ENCODE data around the gene ZNF514. TPM values are rescaled to one million over a fixed set of nuclear protein-coding genes. Genes with fewer than 3 reads are reported as not detected.
"Not testable (repeated sequence)": the region's sequence is repeated elsewhere in the genome, so short reads cannot be mapped to it uniquely, and the experiment has no call there.

Gene ZNF514
- total RNA-seq, 1 donor from 2014 or later = 19.9 TPM

DNA sequence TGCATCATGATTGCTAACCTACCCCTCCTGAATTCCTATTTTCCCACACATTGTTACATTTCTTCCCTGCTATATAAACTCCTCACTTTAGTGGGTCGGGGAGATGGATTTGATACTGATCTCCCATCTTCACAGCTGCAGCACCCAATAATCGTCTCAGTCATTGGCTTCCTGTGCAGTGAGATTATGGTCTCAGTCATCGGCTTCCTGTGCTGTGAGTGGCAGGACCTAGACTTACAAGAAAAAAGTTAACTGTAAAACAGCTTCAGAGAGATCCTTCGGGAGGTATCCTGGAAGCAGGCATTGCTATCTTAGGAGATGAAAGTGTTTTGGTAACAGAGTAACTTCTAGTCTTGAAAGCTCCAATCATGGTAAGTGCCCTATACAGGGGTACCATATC lies 44.3 kb upstream of the ZNF514 start:
- TF ChIP-seq, protein P1, sequence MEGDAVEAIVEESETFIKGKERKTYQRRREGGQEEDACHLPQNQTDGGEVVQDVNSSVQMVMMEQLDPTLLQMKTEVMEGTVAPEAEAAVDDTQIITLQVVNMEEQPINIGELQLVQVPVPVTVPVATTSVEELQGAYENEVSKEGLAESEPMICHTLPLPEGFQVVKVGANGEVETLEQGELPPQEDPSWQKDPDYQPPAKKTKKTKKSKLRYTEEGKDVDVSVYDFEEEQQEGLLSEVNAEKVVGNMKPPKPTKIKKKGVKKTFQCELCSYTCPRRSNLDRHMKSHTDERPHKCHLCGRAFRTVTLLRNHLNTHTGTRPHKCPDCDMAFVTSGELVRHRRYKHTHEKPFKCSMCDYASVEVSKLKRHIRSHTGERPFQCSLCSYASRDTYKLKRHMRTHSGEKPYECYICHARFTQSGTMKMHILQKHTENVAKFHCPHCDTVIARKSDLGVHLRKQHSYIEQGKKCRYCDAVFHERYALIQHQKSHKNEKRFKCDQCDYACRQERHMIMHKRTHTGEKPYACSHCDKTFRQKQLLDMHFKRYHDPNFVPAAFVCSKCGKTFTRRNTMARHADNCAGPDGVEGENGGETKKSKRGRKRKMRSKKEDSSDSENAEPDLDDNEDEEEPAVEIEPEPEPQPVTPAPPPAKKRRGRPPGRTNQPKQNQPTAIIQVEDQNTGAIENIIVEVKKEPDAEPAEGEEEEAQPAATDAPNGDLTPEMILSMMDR (IDR thresholded peaks at IDR 0.05) = no peak
- no peaks in the 10 kb centered on the region for H3K9me3 ChIP-seq
- no peak for ATAC-seq

DNA sequence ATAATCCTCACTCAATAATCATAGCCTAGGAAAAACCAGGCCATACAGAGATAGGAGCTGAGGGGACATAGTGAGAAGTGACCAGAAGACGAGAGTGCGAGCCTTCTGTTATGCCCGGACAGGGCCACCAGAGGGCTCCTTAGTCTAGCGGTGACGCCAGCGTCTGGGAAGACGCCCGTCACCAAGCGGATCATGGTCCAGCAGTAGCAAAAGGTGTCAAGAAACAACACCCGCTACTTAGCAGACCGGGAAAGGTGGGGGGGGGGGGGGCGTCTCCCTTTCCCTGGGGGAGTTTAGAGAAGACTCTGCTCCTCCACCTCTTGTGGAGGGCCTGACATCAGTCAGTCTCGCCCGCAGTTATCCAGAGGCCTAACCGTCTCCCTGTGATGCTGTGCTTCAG lies 33.3 kb upstream of the ZNF514 start:
- ATAC-seq; H3K36me3 ChIP-seq; H3K4me1 ChIP-seq; H3K27me3 ChIP-seq (ENCODE audit: low read depth); H3K4me3 ChIP-seq; intact Hi-C loops (cut with DNase I); H3K27ac ChIP-seq; H3K9me3 ChIP-seq: not testable (repeated sequence)
- TF ChIP-seq, protein P1 (IDR thresholded peaks at IDR 0.05) = peak; percentile 57
- peak; percentile 68 for DNase-seq

More for the DNA sequence above, 44.3 kb upstream of the ZNF514 start:
- H3K36me3 ChIP-seq = no peaks in the 10 kb centered on the region
- no peak overlapping the region for H3K27ac ChIP-seq
- H3K27me3 ChIP-seq (ENCODE audit: low read depth) = no peaks in the 10 kb centered on the region
- H3K4me3 ChIP-seq = no peak overlapping the region
- DNase-seq = no peak
- peaks cover 17% of the 10 kb centered on the region for H3K4me1 ChIP-seq
- intact Hi-C loops (cut with DNase I) = no loop called here

DNA sequence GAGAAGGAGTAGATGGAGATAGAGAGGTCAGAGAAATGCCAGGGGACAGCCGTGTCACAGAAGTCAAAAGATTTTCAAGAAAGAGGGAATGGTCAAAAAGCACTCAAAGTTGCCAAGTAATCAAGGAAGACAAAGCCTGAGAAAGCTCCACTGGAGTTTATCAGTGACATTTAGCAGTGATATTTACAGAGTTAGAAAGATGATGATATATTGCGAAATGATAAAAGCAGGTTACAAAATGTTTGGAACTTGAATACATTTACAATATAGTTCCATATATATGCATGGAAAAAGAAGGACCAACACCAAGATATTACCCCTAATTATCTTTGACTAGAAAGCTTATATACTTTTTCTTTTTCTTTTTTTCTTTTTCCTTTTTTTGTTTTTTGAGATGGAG lies 26.3 kb upstream of the ZNF514 start:
- no peaks in the 10 kb centered on the region for H3K4me1 ChIP-seq
- H3K27ac ChIP-seq = no peak overlapping the region
- intact Hi-C loops (cut with DNase I) = no loop called here
- no peaks in the 10 kb centered on the region for H3K27me3 ChIP-seq (ENCODE audit: low read depth)
- TF ChIP-seq, protein P1 (IDR thresholded peaks at IDR 0.05) = no peak
- peaks cover 13% of the 10 kb centered on the region for H3K9me3 ChIP-seq
- ATAC-seq = no peak
- H3K4me3 ChIP-seq = no peak overlapping the region
- no peak for DNase-seq
- H3K36me3 ChIP-seq = peaks cover 20% of the 10 kb centered on the region

DNA sequence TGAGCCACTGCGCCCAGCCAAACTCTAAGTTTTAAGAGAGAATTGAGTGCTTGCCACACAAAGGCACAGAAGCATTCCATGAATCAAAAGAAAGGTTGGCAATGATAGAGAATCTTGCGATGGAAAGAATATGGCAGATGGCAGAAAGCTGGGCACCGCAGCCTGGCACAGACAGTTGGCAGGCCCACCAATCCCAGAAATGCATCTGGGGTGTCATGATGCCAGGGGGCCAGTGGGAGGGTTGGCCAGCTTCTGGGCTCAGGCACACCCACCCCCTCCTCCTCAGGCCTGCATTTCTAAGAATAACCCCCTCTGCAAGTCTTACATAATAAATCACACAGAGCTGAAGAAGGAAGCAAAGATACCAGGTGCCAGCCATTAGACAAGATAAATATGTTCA lies 25.5 kb upstream of the ZNF514 start:
- TF ChIP-seq, protein P1 (IDR thresholded peaks at IDR 0.05) = no peak
- Histone ChIP-seq H3K36me3 (peaks cover 28% of the 10 kb centered on the region), H3K4me1 (no peaks in the 10 kb centered on the region), H3K9me3 (peaks cover 17% of the 10 kb centered on the region), H3K4me3 (no peak overlapping the region), H3K27me3 (ENCODE audit: low read depth) (no peaks in the 10 kb centered on the region), H3K27ac (no peak overlapping the region)
- intact Hi-C loops (cut with DNase I) = no loop called here
- DNase-seq = no peak
- ATAC-seq = no peak

DNA sequence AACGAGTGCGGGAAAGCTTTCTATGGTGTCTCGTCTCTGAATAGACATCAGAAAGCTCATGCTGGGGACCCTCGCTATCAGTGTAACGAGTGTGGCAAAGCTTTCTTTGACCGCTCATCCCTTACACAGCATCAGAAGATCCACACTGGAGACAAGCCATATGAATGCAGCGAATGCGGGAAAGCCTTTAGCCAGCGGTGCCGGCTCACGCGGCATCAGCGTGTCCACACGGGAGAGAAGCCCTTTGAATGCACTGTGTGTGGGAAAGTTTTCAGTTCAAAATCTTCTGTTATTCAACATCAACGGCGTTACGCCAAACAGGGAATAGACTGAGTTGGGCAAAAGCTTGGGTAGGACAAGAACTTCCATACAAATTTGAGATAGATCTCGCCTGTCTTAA lies 22.1 kb upstream of the ZNF514 start:
- H3K27ac ChIP-seq = no peak overlapping the region
- H3K4me1 ChIP-seq = no peaks in the 10 kb centered on the region
- H3K36me3 ChIP-seq = peaks cover 49% of the 10 kb centered on the region
- no peaks in the 10 kb centered on the region for H3K27me3 ChIP-seq (ENCODE audit: low read depth)
- ATAC-seq (no peak), DNase-seq (no peak)
- no peak overlapping the region for H3K4me3 ChIP-seq
- intact Hi-C loops (cut with DNase I) = no loop called here
- TF ChIP-seq, protein P1 (IDR thresholded peaks at IDR 0.05) = no peak
- H3K9me3 ChIP-seq = peaks cover 17% of the 10 kb centered on the region

DNA sequence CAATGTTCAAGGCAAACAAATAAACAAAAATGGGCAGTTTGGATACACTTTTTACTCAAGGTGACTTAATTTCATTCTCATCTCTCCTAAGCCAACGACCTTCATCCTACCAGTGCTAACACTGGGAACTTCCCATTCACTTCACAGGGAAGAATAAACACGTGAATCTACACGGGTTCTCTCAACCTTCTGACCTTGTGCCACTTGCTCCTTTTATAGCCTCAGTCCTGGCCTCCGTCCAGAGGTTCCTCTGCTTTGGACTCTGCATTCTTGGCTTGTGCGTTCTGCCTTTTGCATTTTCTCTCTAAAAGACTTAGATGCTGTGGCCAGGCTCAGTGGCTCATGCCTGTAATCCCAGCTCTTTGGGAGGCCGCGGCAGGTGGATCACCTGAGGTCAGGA lies 19.8 kb upstream of the ZNF514 start:
- Histone ChIP-seq H3K27ac (no peak overlapping the region), H3K27me3 (ENCODE audit: low read depth) (no peaks in the 10 kb centered on the region), H3K4me3 (no peak overlapping the region), H3K36me3 (peaks cover 55% of the 10 kb centered on the region), H3K4me1 (no peaks in the 10 kb centered on the region), H3K9me3 (peaks cover 17% of the 10 kb centered on the region)
- ATAC-seq = no peak
- TF ChIP-seq, protein P1 (IDR thresholded peaks at IDR 0.05) = no peak
- intact Hi-C loops (cut with DNase I) = no loop called here
- no peak for DNase-seq

Data from lower lobe of right lung (tissue), 2 donors.